Right cardiac atrium (tissue), 5 donors: ENCODE data around the gene GAPDHS. TPM values are rescaled to one million over a fixed set of nuclear protein-coding genes. Genes with fewer than 3 reads are reported as not detected.

Source experiments
- ATAC-seq, 2 donors: fragments of 200-7000 bp; cut with Tn5 transposase; one replicate each; pipeline versions ENCODE4 v1.8.0 to v1.9.1; 2020; ENCODE audit warnings: moderate library complexity in 2 of 2, mild to moderate bottlenecking in 1 of 2
- DNase-seq, 3 donors: peaks; one replicate each; pipeline ENCODE4 v3.0.0-alpha.2; 2020
- H3K27ac ChIP-seq: one replicate; pipeline ENCODE4 v1.5.1; 2013; ENCODE audit warnings: mild to moderate bottlenecking, low read length, control low read depth, moderate library complexity
- H3K27me3 ChIP-seq: one replicate; pipeline ENCODE4 v1.6.1; 2013; ENCODE audit not compliant: control insufficient read depth, insufficient read depth
- H3K4me1 ChIP-seq: one replicate; pipeline ENCODE4 v1.6.1; 2013; ENCODE audit warnings: low read length; ENCODE audit not compliant: control insufficient read depth, insufficient read depth
- H3K4me3 ChIP-seq: one replicate; pipeline ENCODE4 v1.5.1; 2013; ENCODE audit warnings: low read length, control low read depth
- H3K9me3 ChIP-seq: one replicate; pipeline ENCODE4 v1.6.1; 2013; ENCODE audit warnings: low read length; ENCODE audit not compliant: control insufficient read depth
- WGBS: extraction: QIAGEN DNeasy Blood & Tissue Kit; methylation state at CpG from one replicate; pipeline ENCODE4 v1.1.7; 2013; 5-methylcytosine and 5-hydroxymethylcytosine counted together
- intact Hi-C, 4 donors: fragments of 100-400 bp; cut with DNase I; formaldehyde crosslinking; loops; one replicate each; pipeline versions ENCODE4 v1.11.0 to v1.14.0; 2022 to 2023
- polyA plus RNA-seq: library from polyadenylated mRNA; stranded (reverse); fragments of 200-250 nt; gene quantifications from one replicate; pipeline ENCODE4 v1.2.3, GENCODE V29; 2013
- total RNA-seq, 4 donors: library from RNA; stranded (reverse); fragmentation: NEBNext Ultra II Directional; extraction: Animal tissue kit (Norgen Biotek cat#: 25700); gene quantifications; one replicate each; pipeline ENCODE4 v1.2.1, GENCODE V29; 2021
- donor health status: healthy with polysubstance abuse.
- donor health status: DM: no; HTN: yes; CAD: no.
- donor health status: DM: no; HTN: no; CAD: no.
- donor health status: DM: no; HTN: yes; CAD: no; lungs with severe emphysema.
- donor health status: DM: yes; HTN: yes; CAD: no.

GAPDHS gene
- total and polyA plus RNA-seq, 5 donors = not detected

- ATAC-seq = no peak
- WGBS = 91% methylated on average over 11 of the region's 11 CpGs
- H3K4me1 ChIP-seq = peaks cover 7% of the 10 kb centered on the region
- no peak overlapping the region for H3K4me3 ChIP-seq
- DNase-seq = no peak
- H3K27me3 ChIP-seq = no peaks in the 10 kb centered on the region
- H3K9me3 ChIP-seq = no peaks in the 10 kb centered on the region
- no peak overlapping the region for H3K27ac ChIP-seq
- intact Hi-C loops = no loop called here
Measured at GRCh38 chr19:35542209-35542608, 9.0 kb downstream of the GAPDHS start.

DNA sequence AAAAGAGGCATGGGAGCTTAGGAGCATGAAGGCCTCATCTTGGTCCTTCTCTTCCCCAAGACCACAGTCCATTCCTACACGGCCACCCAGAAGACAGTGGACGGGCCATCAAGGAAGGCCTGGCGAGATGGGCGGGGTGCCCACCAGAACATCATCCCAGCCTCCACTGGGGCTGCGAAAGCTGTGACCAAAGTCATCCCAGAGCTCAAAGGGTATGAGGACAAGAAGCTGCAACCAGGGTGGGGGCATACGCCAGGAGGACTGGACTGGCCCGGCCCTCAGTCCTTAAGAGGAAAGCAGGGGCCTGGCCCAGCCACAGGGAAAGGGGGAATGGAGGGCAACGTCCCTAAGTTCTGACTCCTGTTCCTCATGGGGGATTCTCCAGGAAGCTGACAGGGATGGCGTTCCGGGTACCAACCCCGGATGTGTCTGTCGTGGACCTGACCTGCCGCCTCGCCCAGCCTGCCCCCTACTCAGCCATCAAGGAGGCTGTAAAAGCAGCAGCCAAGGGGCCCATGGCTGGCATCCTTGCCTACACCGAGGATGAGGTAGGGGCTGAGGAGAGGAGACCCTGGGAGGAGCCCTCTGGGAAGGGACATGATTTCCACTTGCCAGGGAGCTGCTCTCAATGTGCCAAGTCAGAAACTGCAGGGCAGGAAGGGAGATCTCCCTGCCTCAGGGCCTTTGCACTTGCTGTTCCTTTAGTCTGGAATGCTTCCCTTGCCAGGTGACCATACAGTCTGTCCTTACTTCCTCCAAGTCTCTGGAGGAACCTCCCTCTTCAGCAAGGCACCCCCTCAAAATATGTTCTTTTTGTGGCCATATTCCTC, 10.2 kb downstream of the GAPDHS start:
- H3K4me1 ChIP-seq = peaks cover 7% of the 10 kb centered on the region
- H3K9me3 ChIP-seq = no peaks in the 10 kb centered on the region
- no peak overlapping the region for H3K27ac ChIP-seq
- no peak for DNase-seq
- intact Hi-C loops = no loop called here
- no peaks in the 10 kb centered on the region for H3K27me3 ChIP-seq
- 97% methylated on average over 15 of the region's 15 CpGs for WGBS
- ATAC-seq = no peak
- H3K4me3 ChIP-seq = no peak overlapping the region

GRCh38 chr19:35544110-35544802, 11.0 kb downstream of the GAPDHS start:
- Histone ChIP-seq H3K9me3 (no peaks in the 10 kb centered on the region), H3K27ac (no peak overlapping the region), H3K27me3 (no peaks in the 10 kb centered on the region), H3K4me1 (peaks cover 7% of the 10 kb centered on the region), H3K4me3 (peak overlapping the region; percentile 87)
- 73% methylated on average over 3 of the region's 3 CpGs for WGBS
- intact Hi-C loops = no loop called here
- ATAC-seq = no peak
- DNase-seq = no peak

DNA sequence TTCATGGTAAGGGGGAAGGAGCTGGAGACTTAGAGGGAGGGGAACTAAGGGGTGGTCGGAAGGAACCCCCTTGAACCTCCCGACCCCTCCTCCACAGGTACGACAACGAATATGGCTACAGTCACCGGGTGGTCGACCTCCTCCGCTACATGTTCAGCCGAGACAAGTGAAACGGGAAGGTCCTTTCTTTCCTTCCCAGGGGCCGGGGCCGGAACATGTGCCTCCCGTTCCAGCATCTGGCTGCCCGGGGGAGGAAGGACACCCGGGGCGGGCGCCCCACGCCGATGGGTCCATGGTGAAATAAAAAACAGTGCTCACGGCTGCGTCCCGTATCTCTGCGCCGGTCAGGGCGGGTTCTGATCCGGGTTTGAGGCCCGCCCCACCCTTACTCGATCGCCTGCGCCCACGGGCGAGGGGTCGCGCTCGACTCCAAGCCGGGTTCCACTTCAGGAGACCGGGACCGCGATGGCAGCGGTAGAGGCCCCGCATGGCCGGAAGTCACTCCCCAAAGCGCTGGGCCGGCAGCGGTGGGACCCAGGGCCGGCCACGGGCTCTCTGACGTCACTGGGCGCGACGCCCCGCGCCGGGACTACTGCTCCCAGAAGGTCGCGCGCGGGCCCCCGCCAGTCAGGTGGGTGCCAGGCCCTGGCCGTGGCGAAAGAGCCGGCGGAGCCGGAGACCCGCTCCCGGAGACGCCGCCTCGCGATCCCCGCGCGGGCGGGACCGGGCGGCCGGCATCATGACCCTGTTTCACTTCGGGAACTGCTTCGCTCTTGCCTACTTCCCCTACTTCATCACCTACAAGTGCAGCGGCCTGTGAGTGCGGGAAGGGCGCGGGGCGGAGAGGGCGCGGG, 12.0 kb downstream of the GAPDHS start, which contains the start of gene TMEM147:
TSS of gene TMEM147 (plus strand) at position 626 of the 854 bp plus-strand sequence. CDS start at position 740, 114 bp downstream.
- Histone ChIP-seq H3K4me3 (peak within 1 kb of the TSS; percentile 87), H3K4me1 (peaks cover 7% of the 10 kb centered on the region), H3K27me3 (no peaks in the 10 kb centered on the region), H3K9me3 (no peaks in the 10 kb centered on the region), H3K27ac (peak within 1 kb of the TSS; percentile 65)
- ATAC-seq (peak; percentile 98), DNase-seq (peak; percentile 97 to 99 (median 98))
- intact Hi-C loops = no loop called here
- WGBS = under 1% methylated on average over 85 of the region's 85 CpGs

- WGBS = 4% methylated on average over 27 of the region's 27 CpGs
- H3K9me3 ChIP-seq = no peaks in the 10 kb centered on the region
- H3K4me3 ChIP-seq = peak overlapping the region; percentile 87
- intact Hi-C loops = no loop called here
- peak; percentile 34 to 66 for ATAC-seq
- no peaks in the 10 kb centered on the region for H3K27me3 ChIP-seq
- H3K4me1 ChIP-seq = peaks cover 7% of the 10 kb centered on the region
- DNase-seq = peak; percentile 43 to 79 (median 72)
- H3K27ac ChIP-seq = peak overlapping the region; percentile 47
Measured at GRCh38 chr19:35545855-35546381, 12.7 kb downstream of the GAPDHS start.

DNA sequence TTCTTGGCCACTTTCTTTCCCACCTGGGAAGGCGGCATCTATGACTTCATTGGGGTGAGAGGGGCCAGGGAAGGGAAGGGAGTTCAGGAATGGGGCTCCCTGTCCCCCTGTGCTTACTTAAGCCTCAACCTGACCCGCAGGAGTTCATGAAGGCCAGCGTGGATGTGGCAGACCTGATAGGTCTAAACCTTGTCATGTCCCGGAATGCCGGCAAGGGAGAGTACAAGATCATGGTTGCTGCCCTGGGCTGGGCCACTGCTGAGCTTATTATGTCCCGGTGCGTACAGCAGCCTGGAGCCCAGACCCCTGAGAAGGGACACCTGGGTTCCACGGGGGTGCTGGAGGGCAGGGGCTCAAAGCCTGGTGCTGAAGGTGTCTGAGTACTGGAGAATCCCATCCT, 13.3 kb downstream of the GAPDHS start:
- H3K27ac ChIP-seq = no peak overlapping the region
- no peaks in the 10 kb centered on the region for H3K9me3 ChIP-seq
- 85% methylated on average over 8 of the region's 8 CpGs for WGBS
- ATAC-seq (no peak), DNase-seq (no peak)
- intact Hi-C loops = no loop called here
- H3K4me1 ChIP-seq = peaks cover 7% of the 10 kb centered on the region
- peak overlapping the region; percentile 87 for H3K4me3 ChIP-seq
- H3K27me3 ChIP-seq = no peaks in the 10 kb centered on the region

DNA sequence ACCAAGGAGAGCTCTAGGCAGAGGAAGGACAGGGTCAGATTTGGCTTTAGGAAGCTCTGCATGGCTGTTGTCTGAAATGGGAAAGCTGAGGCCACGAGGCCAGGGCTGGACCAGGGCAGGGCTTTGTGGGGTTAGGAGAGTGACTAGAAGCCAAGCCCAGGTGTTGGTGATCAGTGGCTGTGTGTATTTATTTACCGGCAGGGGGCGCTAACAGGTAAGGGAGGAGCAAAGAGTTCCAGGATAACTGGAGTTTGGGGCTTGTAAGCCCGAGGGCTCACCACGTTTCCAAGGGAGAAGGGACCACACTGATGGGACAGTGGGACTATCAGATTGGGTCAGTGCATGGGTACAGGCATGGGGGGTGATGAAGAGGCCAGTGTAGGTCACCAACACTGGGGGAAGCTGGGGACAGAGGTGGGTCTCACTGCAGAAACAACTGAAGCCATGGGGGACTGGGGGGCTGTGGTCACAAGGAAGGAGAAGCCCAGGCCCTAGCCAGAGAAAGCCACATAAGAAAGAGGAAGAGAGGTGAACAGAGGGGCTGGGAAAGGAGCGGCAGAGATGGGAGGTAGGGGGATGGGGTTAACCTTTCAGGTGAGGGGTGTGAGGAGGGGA, 16.0 kb downstream of the GAPDHS start:
- intact Hi-C loops = loop anchor here in 1 of 4 donors (2.0 kb wide), 1 partner anchor 168 kb away; no protein-coding TSS in a partner anchor
- Histone ChIP-seq H3K9me3 (no peaks in the 10 kb centered on the region), H3K27me3 (no peaks in the 10 kb centered on the region), H3K27ac (no peak overlapping the region), H3K4me1 (peaks cover 7% of the 10 kb centered on the region), H3K4me3 (no peak overlapping the region)
- WGBS = 20% methylated on average over 6 of the region's 6 CpGs
- DNase-seq (peak in 1 of 3 donors; percentile 45), ATAC-seq (no peak)

DNA sequence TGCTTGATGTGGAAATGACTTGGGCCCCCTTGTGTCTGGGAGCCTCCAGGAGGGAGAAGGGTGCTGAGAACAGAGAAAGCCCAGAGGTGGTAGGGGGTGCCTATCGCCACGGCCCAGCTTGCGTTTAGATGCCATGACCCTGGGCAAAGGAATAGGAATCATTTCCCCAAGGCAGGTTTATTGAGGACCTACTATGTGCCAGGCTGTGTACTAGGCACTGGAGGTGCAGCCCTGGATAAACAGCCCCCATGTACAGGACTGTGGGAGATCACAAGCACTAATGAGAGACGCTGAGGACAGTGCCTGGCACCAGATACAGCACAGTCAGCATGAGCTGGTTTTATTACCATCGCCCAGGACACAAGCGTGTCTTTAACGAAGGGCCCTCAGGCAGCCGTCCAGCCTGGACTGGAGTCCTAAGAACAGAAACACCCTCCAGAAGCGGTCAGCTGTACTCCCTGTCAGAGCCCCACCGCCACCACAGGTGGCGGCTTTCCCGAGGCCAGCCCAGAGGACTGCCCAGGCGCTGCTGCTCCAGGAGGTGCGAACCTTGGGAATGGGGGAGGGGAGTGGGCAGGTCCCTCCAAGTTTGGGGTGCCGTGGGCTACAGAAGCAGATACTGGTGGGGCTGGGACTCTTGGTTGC, 16.7 kb downstream of the GAPDHS start:
- Histone ChIP-seq H3K4me3 (no peak overlapping the region), H3K27me3 (no peaks in the 10 kb centered on the region), H3K9me3 (no peaks in the 10 kb centered on the region), H3K4me1 (peaks cover 7% of the 10 kb centered on the region), H3K27ac (no peak overlapping the region)
- ATAC-seq (no peak), DNase-seq (peak in 1 of 3 donors; percentile 46)
- 87% methylated on average over 15 of the region's 15 CpGs for WGBS
- intact Hi-C loops = loop anchor here in 1 of 4 donors (2.0 kb wide), 1 partner anchor 167 kb away; no protein-coding TSS in a partner anchor

- H3K27me3 ChIP-seq = no peaks in the 10 kb centered on the region
- H3K27ac ChIP-seq = no peak overlapping the region
- WGBS = 81% methylated on average over 21 of the region's 21 CpGs
- no peak overlapping the region for H3K4me3 ChIP-seq
- H3K9me3 ChIP-seq = no peaks in the 10 kb centered on the region
- intact Hi-C loops = no loop called here
- peaks cover 4% of the 10 kb centered on the region for H3K4me1 ChIP-seq
- DNase-seq (peak in 1 of 3 donors; percentile 36), ATAC-seq (no peak)
Measured at GRCh38 chr19:35551091-35551810, 18.0 kb downstream of the GAPDHS start.
